ENCODE data around the gene AHSP.

The AHSP gene

GRCh38 chr16:31529108-31529936 is 1.6 kb downstream of the AHSP start:
- ChIA-PET CTCF (interaction anchor here (1.3 kb wide), 1 partner anchor 69 kb away, joined by 5 read pairs; the partner anchor contains the start of gene ARMC5), POLR2A (no interaction called here)
- Histone ChIP-seq H3K4me3 (ENCODE audit: low read depth, low read length) (no peak overlapping the region), H3K4me1 (ENCODE audit: control insufficient read depth, insufficient read depth, low read length) (no peaks in the 10 kb centered on the region), H3K27ac (ENCODE audit: extremely low read depth, low read depth, low read length) (no peak overlapping the region), H3K9me3 (ENCODE audit: control insufficient read depth, insufficient read depth, low read depth, low read length) (no peaks in the 10 kb centered on the region), H3K36me3 (ENCODE audit: control insufficient read depth in 2 of 2, insufficient read depth in 1 of 2, low read length in 2 of 2) (no peaks in the 10 kb centered on the region)
- TF ChIP-seq ZNF776 (tag by site-specific recombination; IDR thresholded peaks at IDR 0.05; ENCODE audit: borderline replicate concordance) (no peak), ZNF423 (tag by site-specific recombination; IDR thresholded peaks at IDR 0.05) (no peak), KLF16 (tag by site-specific recombination; IDR thresholded peaks at IDR 0.05) (no peak), ZNF280C (tag by site-specific recombination; IDR thresholded peaks at IDR 0.05) (no peak), ZNF280D (tag by site-specific recombination; IDR thresholded peaks at IDR 0.05) (no peak), HOXD13 (CRISPR knock-in tag; IDR thresholded peaks at IDR 0.05; ENCODE audit: borderline replicate concordance) (no peak), PRDM1 (tag by site-specific recombination; IDR thresholded peaks at IDR 0.05) (no peak), ZNF350 (tag by site-specific recombination; IDR thresholded peaks at IDR 0.05) (no peak), ZBTB48 (tag by site-specific recombination; IDR thresholded peaks at IDR 0.05) (no peak), ZNF292 (tag by site-specific recombination; IDR thresholded peaks at IDR 0.05; ENCODE audit: borderline replicate concordance, low read depth) (no peak)

- Histone ChIP-seq H3K36me3 (ENCODE audit: control insufficient read depth in 2 of 2, insufficient read depth in 1 of 2, low read length in 2 of 2) (no peaks in the 10 kb centered on the region), H3K27ac (ENCODE audit: extremely low read depth, low read depth, low read length) (no peak overlapping the region), H3K9me3 (ENCODE audit: control insufficient read depth, insufficient read depth, low read depth, low read length) (no peaks in the 10 kb centered on the region), H3K4me1 (ENCODE audit: control insufficient read depth, insufficient read depth, low read length) (no peaks in the 10 kb centered on the region), H3K4me3 (ENCODE audit: low read depth, low read length) (no peak overlapping the region)
- TF ChIP-seq ZNF707 (tag by site-specific recombination; IDR thresholded peaks at IDR 0.05) (no peak), ZNF560 (tag by site-specific recombination; IDR thresholded peaks at IDR 0.05; ENCODE audit: borderline replicate concordance) (no peak), ZNF112 (tag by site-specific recombination; IDR thresholded peaks at IDR 0.05) (no peak)
- CTCF ChIA-PET: no interaction called here
- POLR2A ChIA-PET: no interaction called here
Observed at GRCh38 chr16:31529937-31530312, 2.2 kb downstream of the AHSP start.

- no peak overlapping the region for H3K4me3 ChIP-seq (ENCODE audit: low read depth, low read length)
- POLR2A ChIA-PET: no interaction called here
- no peaks in the 10 kb centered on the region for H3K9me3 ChIP-seq (ENCODE audit: control insufficient read depth, insufficient read depth, low read depth, low read length)
- H3K27ac ChIP-seq (ENCODE audit: extremely low read depth, low read depth, low read length): no peak overlapping the region
- no peaks in the 10 kb centered on the region for H3K4me1 ChIP-seq (ENCODE audit: control insufficient read depth, insufficient read depth, low read length)
- CTCF ChIA-PET: no interaction called here
- no peaks in the 10 kb centered on the region for H3K36me3 ChIP-seq (ENCODE audit: control insufficient read depth in 2 of 2, insufficient read depth in 1 of 2, low read length in 2 of 2)
- TF ChIP-seq ZFHX2 (tag by site-specific recombination; conservative IDR thresholded peaks at IDR 0.05): no peak
- TF ChIP-seq KLF9 (tag by site-specific recombination; IDR thresholded peaks at IDR 0.05; ENCODE audit: low read depth): no peak
- no peak for TF ChIP-seq ZNF777 (tag by site-specific recombination; IDR thresholded peaks at IDR 0.05; ENCODE audit: borderline replicate concordance)
- no peak for TF ChIP-seq ATF2 (tag by site-specific recombination; IDR thresholded peaks at IDR 0.05; ENCODE audit: low read depth)
- no peak for TF ChIP-seq ZNF211 (tag by site-specific recombination; IDR thresholded peaks at IDR 0.05; ENCODE audit: low read depth)
- TF ChIP-seq ZNF645 (tag by site-specific recombination; IDR thresholded peaks at IDR 0.05): no peak
- no peak for TF ChIP-seq ZNF610 (tag by site-specific recombination; IDR thresholded peaks at IDR 0.05; ENCODE audit: borderline replicate concordance)
- TF ChIP-seq KLF7 (tag by site-specific recombination; IDR thresholded peaks at IDR 0.05; ENCODE audit: borderline replicate concordance): no peak
- TF ChIP-seq BCL11B (tag by site-specific recombination; IDR thresholded peaks at IDR 0.05; ENCODE audit: low read depth): no peak
Observed at GRCh38 chr16:31530405-31530804, 2.7 kb downstream of the AHSP start.
